NT2/D1 (cell line): ENCODE results near the gene DNAJC11.

Source experiments
- DNase-seq: peaks from one replicate; pipeline ENCODE4 v3.0.0-alpha.2; 2011; ENCODE audit warnings: low read depth, low spot score
- H3K27me3 ChIP-seq: 2 replicates; pipeline ENCODE4 v1.6.0; 2011; ENCODE audit warnings: mild to moderate bottlenecking; ENCODE audit not compliant: insufficient read length, insufficient read depth
- H3K36me3 ChIP-seq: 2 replicates; pipeline ENCODE4 v1.6.1; 2011; ENCODE audit warnings: mild to moderate bottlenecking, low read length, mixed read lengths; ENCODE audit not compliant: insufficient read depth, insufficient read length
- H3K4me1 ChIP-seq: 2 replicates; pipeline ENCODE4 v1.5.1; 2011; ENCODE audit not compliant: insufficient read depth, insufficient read length
- H3K4me3 ChIP-seq: 2 replicates; pipeline ENCODE4 v1.5.1; 2011; ENCODE audit warnings: low read depth; ENCODE audit not compliant: insufficient read length
- H3K9ac ChIP-seq: 2 replicates; pipeline ENCODE4 v1.6.0; 2011; ENCODE audit warnings: low read depth; ENCODE audit not compliant: insufficient read length
- H3K9me3 ChIP-seq: 2 replicates; pipeline ENCODE4 v1.5.1; 2011; ENCODE audit warnings: mild to moderate bottlenecking, low read length; ENCODE audit not compliant: insufficient read depth
- SUZ12 ChIP-seq: IDR thresholded peaks from 2 replicates; pipeline ENCODE4 v1.6.1; 2011; ENCODE audit not compliant: insufficient read length, insufficient read depth; ENCODE audit errors: extremely low read depth
- YY1 ChIP-seq: IDR thresholded peaks from 2 replicates; pipeline ENCODE4 v1.6.1; 2011; ENCODE audit not compliant: insufficient read length, insufficient read depth
- ZNF274 ChIP-seq: IDR thresholded peaks from 2 replicates; pipeline ENCODE4 v1.6.1; 2011; ENCODE audit warnings: mild to moderate bottlenecking, low read depth, low read length

DNAJC11 gene

DNA sequence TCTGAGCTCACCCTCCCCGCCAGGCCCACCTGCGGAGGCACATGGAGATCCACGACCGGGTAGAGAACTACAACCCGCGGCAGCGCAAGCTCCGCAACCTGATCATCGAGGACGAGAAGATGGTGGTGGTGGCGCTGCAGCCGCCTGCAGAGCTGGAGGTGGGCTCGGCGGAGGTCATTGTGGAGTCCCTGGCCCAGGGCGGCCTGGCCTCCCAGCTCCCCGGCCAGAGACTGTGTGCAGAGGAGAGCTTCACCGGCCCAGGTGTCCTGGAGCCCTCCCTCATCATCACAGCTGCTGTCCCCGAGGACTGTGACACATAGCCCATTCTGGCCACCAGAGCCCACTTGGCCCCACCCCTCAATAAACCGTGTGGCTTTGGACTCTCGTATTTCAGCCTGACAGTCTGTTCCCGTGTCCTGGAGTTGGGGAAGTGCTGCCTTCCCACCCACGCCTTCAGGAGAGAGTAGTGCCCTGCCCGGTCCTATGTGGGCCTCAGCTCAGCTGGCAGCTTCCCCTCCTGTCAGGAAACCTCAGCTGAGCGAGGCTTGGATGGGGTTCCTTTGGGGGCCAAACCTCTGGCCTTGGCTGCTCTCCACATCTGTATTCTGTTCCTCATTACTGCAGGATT lies 112.6 kb downstream of the DNAJC11 start:
- H3K4me1 ChIP-seq, result peaks cover 3% of the 10 kb centered on the region
- TF ChIP-seq YY1, result no peak
- no peak for TF ChIP-seq SUZ12
- TF ChIP-seq ZNF274, result no peak
- no peaks in the 10 kb centered on the region for H3K9me3 ChIP-seq
- peaks cover 66% of the 10 kb centered on the region for H3K36me3 ChIP-seq
- no peak for DNase-seq
- no peaks in the 10 kb centered on the region for H3K27me3 ChIP-seq
- no peak overlapping the region for H3K4me3 ChIP-seq
- H3K9ac ChIP-seq, result no peak overlapping the region

- Histone ChIP-seq H3K9me3 (no peaks in the 10 kb centered on the region), H3K9ac (no peak overlapping the region), H3K27me3 (no peaks in the 10 kb centered on the region), H3K36me3 (peaks cover 59% of the 10 kb centered on the region), H3K4me3 (no peak overlapping the region), H3K4me1 (peaks cover 3% of the 10 kb centered on the region)
- no peak for TF ChIP-seq SUZ12
- no peak for TF ChIP-seq ZNF274
- TF ChIP-seq YY1, result no peak
- no peak for DNase-seq
Measured at GRCh38 chr1:6588128-6588892, 113.3 kb downstream of the DNAJC11 start.

DNA sequence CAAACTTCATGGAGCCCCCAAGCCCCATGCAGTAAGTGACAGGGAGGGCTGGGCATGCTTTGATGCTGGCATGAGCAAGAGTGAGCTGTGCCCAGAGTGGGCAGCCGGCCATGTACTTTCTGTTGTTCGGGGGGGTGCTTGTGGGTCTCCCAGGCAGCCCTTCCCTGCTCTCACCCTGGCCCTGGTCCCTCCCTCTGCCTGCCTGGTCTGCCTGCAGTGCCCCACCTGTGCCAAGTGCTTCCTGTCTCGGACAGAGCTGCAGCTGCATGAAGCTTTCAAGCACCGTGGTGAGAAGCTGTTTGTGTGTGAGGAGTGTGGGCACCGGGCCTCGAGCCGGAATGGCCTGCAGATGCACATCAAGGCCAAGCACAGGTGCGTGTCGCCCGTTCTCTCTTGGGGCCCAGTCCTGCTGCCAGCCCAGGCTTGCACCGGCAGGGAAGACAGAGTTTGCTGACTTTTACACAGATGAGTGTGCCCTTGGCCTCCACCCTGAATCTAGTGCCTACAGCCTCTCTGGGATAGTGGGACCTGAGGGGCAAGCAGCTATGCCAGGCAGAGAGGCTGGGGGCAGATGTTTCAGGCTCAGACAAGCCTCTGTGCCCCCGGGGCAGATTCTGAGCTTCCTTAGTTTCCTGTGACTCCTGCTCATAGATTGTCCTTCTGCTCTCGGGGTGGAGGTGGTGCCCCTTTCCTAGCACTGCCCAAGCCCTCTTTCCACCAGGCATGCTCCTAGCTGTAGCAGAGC lies 114.2 kb downstream of the DNAJC11 start:
- no peaks in the 10 kb centered on the region for H3K27me3 ChIP-seq
- no peak overlapping the region for H3K9ac ChIP-seq
- H3K9me3 ChIP-seq, result no peaks in the 10 kb centered on the region
- peaks cover 53% of the 10 kb centered on the region for H3K36me3 ChIP-seq
- TF ChIP-seq ZNF274 (no peak), SUZ12 (no peak), YY1 (no peak)
- H3K4me1 ChIP-seq, result peaks cover 3% of the 10 kb centered on the region
- H3K4me3 ChIP-seq, result no peak overlapping the region
- no peak for DNase-seq

DNA sequence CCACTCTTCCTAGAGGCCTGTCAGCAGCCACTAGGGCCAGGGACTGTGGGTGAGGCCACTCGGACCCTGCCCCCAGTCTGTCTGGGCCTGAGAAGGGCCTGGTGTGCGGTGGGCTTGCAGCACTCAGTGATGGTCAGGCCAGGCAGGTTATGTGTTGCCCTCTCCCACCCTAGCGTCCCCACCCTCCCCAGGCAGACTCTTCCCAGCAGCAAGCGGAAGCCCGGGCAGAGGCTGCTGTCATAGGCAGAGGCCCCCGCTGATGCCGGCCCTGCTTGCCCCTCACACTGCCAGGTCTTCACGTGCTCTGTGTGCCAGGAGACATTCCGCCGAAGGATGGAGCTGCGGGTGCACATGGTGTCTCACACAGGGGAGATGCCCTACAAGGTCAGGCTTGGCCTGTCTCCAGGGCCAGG lies 115.2 kb downstream of the DNAJC11 start:
- Histone ChIP-seq H3K27me3 (no peaks in the 10 kb centered on the region), H3K4me3 (no peak overlapping the region), H3K36me3 (peaks cover 51% of the 10 kb centered on the region), H3K9ac (no peak overlapping the region), H3K9me3 (no peaks in the 10 kb centered on the region), H3K4me1 (peaks cover 3% of the 10 kb centered on the region)
- no peak for DNase-seq
- TF ChIP-seq YY1, result no peak

DNA sequence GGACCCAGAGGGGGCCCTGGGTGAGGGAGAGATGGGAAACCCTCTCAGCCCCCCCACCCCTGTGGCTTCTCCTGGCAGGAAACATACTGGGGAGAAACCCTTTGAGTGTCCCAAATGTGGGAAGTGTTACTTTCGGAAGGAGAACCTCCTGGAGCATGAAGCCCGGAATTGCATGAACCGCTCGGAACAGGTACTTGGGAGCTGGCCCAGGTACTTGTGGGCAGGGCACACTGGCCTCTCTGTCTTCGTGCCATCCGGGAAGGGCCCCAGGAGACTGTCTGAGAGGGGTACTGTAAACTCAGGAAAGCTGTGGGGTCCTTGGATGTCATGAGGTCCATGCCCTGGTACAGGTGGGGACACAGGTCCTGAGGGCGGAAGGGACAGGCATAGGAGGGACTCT lies 115.8 kb downstream of the DNAJC11 start:
- Histone ChIP-seq H3K4me3 (no peak overlapping the region), H3K4me1 (peaks cover 3% of the 10 kb centered on the region)

DNA sequence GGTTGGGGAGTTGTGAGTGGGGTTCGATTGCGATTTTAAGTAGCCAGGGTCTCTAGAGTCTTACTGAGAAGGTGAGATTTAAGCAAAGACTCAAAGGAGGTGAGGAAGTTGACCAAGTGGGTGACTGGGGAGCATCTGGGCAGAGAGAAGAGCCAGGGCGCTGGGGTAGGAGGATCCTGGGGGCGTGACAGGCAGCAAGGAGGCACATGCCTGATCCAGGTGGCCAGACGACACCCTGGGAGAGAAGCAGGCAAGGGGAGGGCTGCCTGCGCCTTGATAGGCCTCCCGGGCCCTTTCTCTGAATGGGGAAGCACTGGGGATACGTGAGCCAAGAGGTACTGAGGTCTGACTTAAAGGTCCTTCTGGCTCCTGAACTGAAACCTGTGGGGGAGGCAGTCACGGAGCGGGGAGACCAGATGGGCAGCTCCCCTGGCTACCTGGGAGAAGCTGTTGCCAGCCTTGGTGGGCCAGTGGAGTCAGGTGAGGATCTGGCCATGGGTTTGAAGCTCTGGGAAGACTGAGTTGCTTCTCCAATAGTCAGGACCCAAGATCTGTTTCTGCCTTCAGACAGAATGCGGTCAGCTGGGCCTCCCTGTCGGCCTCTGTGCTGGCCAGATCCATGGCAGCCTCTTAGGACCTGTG lies 116.4 kb downstream of the DNAJC11 start:
- Histone ChIP-seq H3K36me3 (peaks cover 40% of the 10 kb centered on the region), H3K9me3 (no peaks in the 10 kb centered on the region), H3K27me3 (no peaks in the 10 kb centered on the region), H3K9ac (no peak overlapping the region), H3K4me3 (no peak overlapping the region), H3K4me1 (peaks cover 3% of the 10 kb centered on the region)
- DNase-seq, result no peak
- no peak for TF ChIP-seq YY1
- no peak for TF ChIP-seq SUZ12
- no peak for TF ChIP-seq ZNF274

More for the DNA sequence above, 115.8 kb downstream of the DNAJC11 start:
- DNase-seq, result no peak
- H3K27me3 ChIP-seq, result no peaks in the 10 kb centered on the region
- H3K9ac ChIP-seq, result no peak overlapping the region
- H3K9me3 ChIP-seq, result no peaks in the 10 kb centered on the region
- no peak for TF ChIP-seq SUZ12
- TF ChIP-seq ZNF274, result no peak
- no peak for TF ChIP-seq YY1
- peaks cover 46% of the 10 kb centered on the region for H3K36me3 ChIP-seq
